Measurements from ENCODE around the gene RIMKLB. TPM values are rescaled to one million over a fixed set of nuclear protein-coding genes. Genes with fewer than 3 reads are reported as not detected.

RIMKLB gene
- polyA plus RNA-seq, 1 experiment: 22.0 TPM

- CTCF ChIA-PET: interaction anchor here (1.3 to 1.5 kb wide), 2 partner anchors 13 to 223 kb away, joined by 6 to 8 read pairs; no protein-coding TSS in a partner anchor
Observed at GRCh38 chr12:8668441-8668840, 29.4 kb upstream of the RIMKLB start.

DNA sequence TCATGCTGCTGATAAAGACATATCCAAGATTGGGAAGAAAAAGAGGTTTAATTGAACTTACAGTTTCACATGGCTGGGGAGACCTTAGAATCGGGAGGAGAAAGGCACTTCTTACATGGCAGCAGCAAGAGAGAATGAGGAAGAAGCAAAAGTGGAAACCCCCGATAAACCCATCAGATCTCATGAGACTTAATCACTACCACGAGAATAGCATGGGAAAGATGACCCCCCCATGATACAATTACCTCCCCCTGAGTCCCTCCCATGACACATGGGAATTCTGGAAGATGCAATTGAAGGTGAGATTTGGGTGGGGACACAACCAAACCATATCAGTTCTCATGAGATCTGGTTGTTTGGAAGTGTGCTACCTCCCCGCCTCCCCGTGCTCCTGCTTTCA is 25.4 kb upstream of the RIMKLB start:
- H3K27ac ChIP-seq (ENCODE audit: low read depth, low read length): no peak overlapping the region
- ChIA-PET POLR2A (no interaction called here), CTCF (interaction anchor here (1.0 kb wide), 1 partner anchor 378 kb away, joined by 3 read pairs; no protein-coding TSS in a partner anchor)
- H3K27me3 ChIP-seq (ENCODE audit: control insufficient read depth, insufficient read depth, low read length): no peaks in the 10 kb centered on the region
- H3K4me3 ChIP-seq (ENCODE audit: low read depth, low read length): no peak overlapping the region
- H3K9me3 ChIP-seq (ENCODE audit: control insufficient read depth, insufficient read depth, low read length): no peaks in the 10 kb centered on the region
- no peak for DNase-seq (ENCODE audit: low read depth, low spot score)
- TF ChIP-seq CTCF (IDR thresholded peaks at IDR 0.05; ENCODE audit: low read depth, low read length): no peak

More at GRCh38 chr12:8668441-8668840, 29.4 kb upstream of the RIMKLB start:
- Histone ChIP-seq H3K4me3 (ENCODE audit: low read depth, low read length) (no peak overlapping the region), H3K27me3 (ENCODE audit: control insufficient read depth, insufficient read depth, low read length) (peaks cover 3% of the 10 kb centered on the region), H3K27ac (ENCODE audit: low read depth, low read length) (no peak overlapping the region), H3K9me3 (ENCODE audit: control insufficient read depth, insufficient read depth, low read length) (no peaks in the 10 kb centered on the region)
- POLR2A ChIA-PET: no interaction called here
- no peak for DNase-seq (ENCODE audit: low read depth, low spot score)
- TF ChIP-seq CTCF (IDR thresholded peaks at IDR 0.05; ENCODE audit: low read depth, low read length): no peak

DNA sequence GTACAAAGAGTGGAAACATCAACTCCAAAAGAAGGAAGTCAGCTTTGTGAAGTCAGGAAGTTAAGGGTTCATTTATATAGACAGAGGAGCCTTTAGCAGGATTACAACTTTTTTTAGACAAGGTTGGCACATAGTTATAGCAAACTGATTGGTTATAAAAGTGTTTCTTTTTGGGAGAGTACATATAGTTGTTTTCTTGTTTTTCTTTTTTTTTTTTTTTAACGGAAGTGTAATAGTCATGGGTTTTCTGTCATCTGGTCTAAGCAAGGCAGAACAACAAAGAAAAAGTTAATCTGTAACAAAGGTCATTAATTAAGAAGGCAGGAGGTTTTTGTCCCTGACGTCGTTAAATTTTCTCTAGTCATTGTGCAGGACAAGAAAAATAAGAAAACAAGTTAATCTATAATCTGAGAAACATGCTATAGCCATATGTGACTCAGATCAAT is 22.2 kb upstream of the RIMKLB start:
- DNase-seq (ENCODE audit: low read depth, low spot score): no peak
- H3K27me3 ChIP-seq (ENCODE audit: control insufficient read depth, insufficient read depth, low read length): no peaks in the 10 kb centered on the region
- no peak overlapping the region for H3K4me3 ChIP-seq (ENCODE audit: low read depth, low read length)
- POLR2A ChIA-PET: no interaction called here
- H3K27ac ChIP-seq (ENCODE audit: low read depth, low read length): no peak overlapping the region
- CTCF ChIA-PET: interaction anchor here (0.6 to 11.4 kb wide), 4 partner anchors 18 to 310 kb away, joined by 3 to 138 read pairs (median 11); no protein-coding TSS in a partner anchor
- H3K9me3 ChIP-seq (ENCODE audit: control insufficient read depth, insufficient read depth, low read length): no peaks in the 10 kb centered on the region
- no peak for TF ChIP-seq CTCF (IDR thresholded peaks at IDR 0.05; ENCODE audit: low read depth, low read length)

DNA sequence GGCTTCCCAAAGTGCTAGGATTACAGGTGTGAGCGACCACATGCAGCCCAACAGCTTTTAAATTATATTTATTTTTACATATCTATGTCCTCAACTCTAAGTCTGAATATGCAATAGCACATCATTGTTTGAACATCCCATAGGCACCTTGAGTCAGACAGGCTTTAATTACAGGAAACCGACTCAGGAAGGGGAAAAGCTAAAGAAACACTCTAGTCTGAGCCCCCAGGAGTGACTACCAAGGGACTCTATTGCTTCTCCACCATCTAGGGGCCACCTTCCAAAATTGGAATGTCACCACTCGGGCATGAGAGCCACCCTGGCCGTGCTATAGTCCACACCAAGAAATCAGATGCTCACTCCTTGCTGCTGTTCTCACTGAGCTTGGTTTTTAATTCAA is 21.1 kb upstream of the RIMKLB start:
- no peak for TF ChIP-seq CTCF (IDR thresholded peaks at IDR 0.05; ENCODE audit: low read depth, low read length)

GRCh38 chr12:8677362-8677761 is 20.4 kb upstream of the RIMKLB start:
- Histone ChIP-seq H3K27ac (ENCODE audit: low read depth, low read length) (no peak overlapping the region), H3K27me3 (ENCODE audit: control insufficient read depth, insufficient read depth, low read length) (no peaks in the 10 kb centered on the region), H3K4me3 (ENCODE audit: low read depth, low read length) (no peak overlapping the region), H3K9me3 (ENCODE audit: control insufficient read depth, insufficient read depth, low read length) (no peaks in the 10 kb centered on the region)
- ChIA-PET POLR2A (no interaction called here), CTCF (interaction anchor here (0.6 to 11.4 kb wide), 9 partner anchors 20 to 372 kb away, joined by 3 to 138 read pairs (median 9); no protein-coding TSS in a partner anchor)
- no peak for TF ChIP-seq CTCF (IDR thresholded peaks at IDR 0.05; ENCODE audit: low read depth, low read length)
- DNase-seq (ENCODE audit: low read depth, low spot score): no peak

More for the DNA sequence above, 21.1 kb upstream of the RIMKLB start:
- no peak overlapping the region for H3K27ac ChIP-seq (ENCODE audit: low read depth, low read length)
- H3K4me3 ChIP-seq (ENCODE audit: low read depth, low read length): no peak overlapping the region
- H3K27me3 ChIP-seq (ENCODE audit: control insufficient read depth, insufficient read depth, low read length): no peaks in the 10 kb centered on the region
- POLR2A ChIA-PET: no interaction called here
- CTCF ChIA-PET: interaction anchor here (0.6 to 11.4 kb wide), 11 partner anchors 12 to 373 kb away, joined by 3 to 138 read pairs (median 7); no protein-coding TSS in a partner anchor
- no peak for DNase-seq (ENCODE audit: low read depth, low spot score)
- no peaks in the 10 kb centered on the region for H3K9me3 ChIP-seq (ENCODE audit: control insufficient read depth, insufficient read depth, low read length)
